ENCODE results near the gene GPC4. TPM values are rescaled to one million over a fixed set of nuclear protein-coding genes. Genes with fewer than 3 reads are reported as not detected.

Gene GPC4
- total and polyA plus RNA-seq, 9 of the 15 experiments (the other 6 are each of a cell fraction or from before 2014, with no cell fraction given) = 0.11 TPM; not detected in 8

DNA sequence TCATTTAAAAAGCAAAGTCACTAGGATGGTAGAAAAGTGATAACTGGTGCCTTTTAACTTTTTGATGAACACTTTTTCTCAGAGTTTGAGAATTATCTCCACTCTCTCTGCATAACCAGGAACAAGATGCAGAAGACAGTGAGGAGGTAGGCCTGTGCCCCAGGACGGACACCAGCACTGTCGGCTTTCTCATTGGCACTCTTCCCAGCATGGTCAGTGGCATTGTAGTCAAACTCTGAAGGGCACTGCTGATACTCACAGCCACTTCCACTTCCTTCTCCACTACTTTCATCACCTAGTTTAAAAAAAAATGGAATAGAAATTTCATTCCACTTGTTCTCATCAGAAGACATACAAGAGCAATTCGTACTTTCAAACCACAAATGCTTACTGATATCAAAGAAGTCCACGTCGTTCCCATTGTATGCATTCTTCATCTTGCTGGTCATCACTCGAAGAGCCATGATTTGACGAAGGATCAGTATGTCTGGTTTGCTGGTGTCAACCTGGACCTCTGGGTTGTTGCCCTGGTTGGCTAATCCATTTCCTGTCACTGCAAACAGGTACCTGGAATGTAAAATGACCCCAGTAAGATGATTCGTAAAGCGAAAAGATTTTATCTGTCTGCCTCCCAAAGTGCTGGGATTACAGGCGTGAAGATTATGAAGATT lies 112.4 kb downstream of the GPC4 start:
- DNase-seq (ENCODE audit: extremely low read depth in 1 of 4, low spot score in 3 of 4) = no peak
- no peak for FAIRE-seq
- no peaks in the 10 kb centered on the region for H3K9me1 ChIP-seq (ENCODE audit: control insufficient read depth, insufficient read depth, low read length)
- H3K9ac ChIP-seq (ENCODE audit: insufficient read depth in 1 of 2, low read depth in 2 of 2, low read length in 2 of 2) = no peak overlapping the region
- ChIA-PET POLR2A (no interaction called here), CTCF (ENCODE audit: low intra/inter-chr PET ratio) (no interaction called here)
- H3K4me3 ChIP-seq = no peak overlapping the region
- intact Hi-C loops (cut with micrococcal nuclease) = no loop called here
- no TSS peak for BruUV-seq (replicated peaks)
- no peak for ATAC-seq
- under 1% methylated on average over 9 of the region's 10 CpGs for WGBS (ENCODE audit: insufficient coverage, low coverage, missing lambda C conversion rate)
- no peak overlapping the region for H2AFZ ChIP-seq (ENCODE audit: low read depth, low read length)
- no peaks in the 10 kb centered on the region for H3K27me3 ChIP-seq (ENCODE audit: control insufficient read depth in 2 of 2, insufficient read depth in 2 of 2, low read length in 2 of 2)
- H3K27ac ChIP-seq (ENCODE audit: extremely low read depth, low read depth, low read length) = no peak overlapping the region
- TF ChIP-seq ZFX (CRISPR knock-in tag; IDR thresholded peaks at IDR 0.05) (no peak), E2F3 (CRISPR knock-in tag; IDR thresholded peaks at IDR 0.05) (no peak), HDAC6 (IDR thresholded peaks at IDR 0.05; ENCODE audit: low read depth, low read length) (no peak), DPF2 (IDR thresholded peaks at IDR 0.05) (no peak), EWSR1 (IDR thresholded peaks at IDR 0.05; ENCODE audit: borderline replicate concordance, low read depth, partially characterized antibody) (no peak), TCF7 (IDR thresholded peaks at IDR 0.05; ENCODE audit: borderline replicate concordance) (no peak), SMARCA5 (IDR thresholded peaks at IDR 0.05) (no peak)
- TF ChIP-seq, protein P1, sequence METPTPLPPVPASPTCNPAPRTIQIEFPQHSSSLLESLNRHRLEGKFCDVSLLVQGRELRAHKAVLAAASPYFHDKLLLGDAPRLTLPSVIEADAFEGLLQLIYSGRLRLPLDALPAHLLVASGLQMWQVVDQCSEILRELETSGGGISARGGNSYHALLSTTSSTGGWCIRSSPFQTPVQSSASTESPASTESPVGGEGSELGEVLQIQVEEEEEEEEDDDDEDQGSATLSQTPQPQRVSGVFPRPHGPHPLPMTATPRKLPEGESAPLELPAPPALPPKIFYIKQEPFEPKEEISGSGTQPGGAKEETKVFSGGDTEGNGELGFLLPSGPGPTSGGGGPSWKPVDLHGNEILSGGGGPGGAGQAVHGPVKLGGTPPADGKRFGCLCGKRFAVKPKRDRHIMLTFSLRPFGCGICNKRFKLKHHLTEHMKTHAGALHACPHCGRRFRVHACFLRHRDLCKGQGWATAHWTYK (CRISPR knock-in tag; IDR thresholded peaks at IDR 0.05) = no peak
- TF ChIP-seq, protein P2, sequence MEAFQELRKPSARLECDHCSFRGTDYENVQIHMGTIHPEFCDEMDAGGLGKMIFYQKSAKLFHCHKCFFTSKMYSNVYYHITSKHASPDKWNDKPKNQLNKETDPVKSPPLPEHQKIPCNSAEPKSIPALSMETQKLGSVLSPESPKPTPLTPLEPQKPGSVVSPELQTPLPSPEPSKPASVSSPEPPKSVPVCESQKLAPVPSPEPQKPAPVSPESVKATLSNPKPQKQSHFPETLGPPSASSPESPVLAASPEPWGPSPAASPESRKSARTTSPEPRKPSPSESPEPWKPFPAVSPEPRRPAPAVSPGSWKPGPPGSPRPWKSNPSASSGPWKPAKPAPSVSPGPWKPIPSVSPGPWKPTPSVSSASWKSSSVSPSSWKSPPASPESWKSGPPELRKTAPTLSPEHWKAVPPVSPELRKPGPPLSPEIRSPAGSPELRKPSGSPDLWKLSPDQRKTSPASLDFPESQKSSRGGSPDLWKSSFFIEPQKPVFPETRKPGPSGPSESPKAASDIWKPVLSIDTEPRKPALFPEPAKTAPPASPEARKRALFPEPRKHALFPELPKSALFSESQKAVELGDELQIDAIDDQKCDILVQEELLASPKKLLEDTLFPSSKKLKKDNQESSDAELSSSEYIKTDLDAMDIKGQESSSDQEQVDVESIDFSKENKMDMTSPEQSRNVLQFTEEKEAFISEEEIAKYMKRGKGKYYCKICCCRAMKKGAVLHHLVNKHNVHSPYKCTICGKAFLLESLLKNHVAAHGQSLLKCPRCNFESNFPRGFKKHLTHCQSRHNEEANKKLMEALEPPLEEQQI (IDR thresholded peaks at IDR 0.05) = no peak
- TF ChIP-seq, protein P3, sequence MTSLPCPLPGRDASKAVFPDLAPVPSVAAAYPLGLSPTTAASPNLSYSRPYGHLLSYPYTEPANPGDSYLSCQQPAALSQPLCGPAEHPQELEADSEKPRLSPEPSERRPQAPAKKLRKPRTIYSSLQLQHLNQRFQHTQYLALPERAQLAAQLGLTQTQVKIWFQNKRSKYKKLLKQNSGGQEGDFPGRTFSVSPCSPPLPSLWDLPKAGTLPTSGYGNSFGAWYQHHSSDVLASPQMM (CRISPR knock-in tag; IDR thresholded peaks at IDR 0.05) = no peak
- TF ChIP-seq, protein P4, sequence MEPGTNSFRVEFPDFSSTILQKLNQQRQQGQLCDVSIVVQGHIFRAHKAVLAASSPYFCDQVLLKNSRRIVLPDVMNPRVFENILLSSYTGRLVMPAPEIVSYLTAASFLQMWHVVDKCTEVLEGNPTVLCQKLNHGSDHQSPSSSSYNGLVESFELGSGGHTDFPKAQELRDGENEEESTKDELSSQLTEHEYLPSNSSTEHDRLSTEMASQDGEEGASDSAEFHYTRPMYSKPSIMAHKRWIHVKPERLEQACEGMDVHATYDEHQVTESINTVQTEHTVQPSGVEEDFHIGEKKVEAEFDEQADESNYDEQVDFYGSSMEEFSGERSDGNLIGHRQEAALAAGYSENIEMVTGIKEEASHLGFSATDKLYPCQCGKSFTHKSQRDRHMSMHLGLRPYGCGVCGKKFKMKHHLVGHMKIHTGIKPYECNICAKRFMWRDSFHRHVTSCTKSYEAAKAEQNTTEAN (CRISPR knock-in tag; IDR thresholded peaks at IDR 0.05) = no peak
- no peaks in the 10 kb centered on the region for H3K36me3 ChIP-seq (ENCODE audit: control insufficient read depth, insufficient read depth, low read length)
- H3K4me1 ChIP-seq (replicated peaks in 1 of 2; ENCODE audit: control insufficient read depth in 2 of 2, insufficient read depth in 2 of 2, low read length in 2 of 2) = no peaks in the 10 kb centered on the region
- H3K4me2 ChIP-seq (ENCODE audit: insufficient read depth, low read length) = no peak overlapping the region
- no peaks in the 10 kb centered on the region for H3K79me2 ChIP-seq (ENCODE audit: control insufficient read depth, insufficient read depth, low read length)
- H4K20me1 ChIP-seq (replicated peaks; ENCODE audit: control insufficient read depth, insufficient read depth, low read length) = no peaks in the 10 kb centered on the region
- in situ Hi-C loops (cut with MboI) = no loop called here
- H3K9me3 ChIP-seq (replicated peaks; ENCODE audit: control insufficient read depth, insufficient read depth, low read depth, low read length) = no peaks in the 10 kb centered on the region

All from K562 (cell line).